ENCODE data around the gene FAM227B.

- TF ChIP-seq POLR2AphosphoS5 (IDR thresholded peaks at IDR 0.05): no peak
- TF ChIP-seq CTCF (IDR thresholded peaks at IDR 0.05): no peak
Measured at GRCh38 chr15:49410641-49411040, 210.0 kb downstream of the FAM227B start.
